Stimulated activated CD4-positive, alpha-beta T cell treated with anti-CD3 and anti-CD28 coated beads, Interleukin-1b, Interleukin-23, amount 100 ng/mL, for 1 hour (primary cell): ENCODE data around the gene CRAT.

Experiments used
- DNase-seq, 2 donors: peaks; one replicate each; pipeline ENCODE4 v3.0.0-alpha.2; 2020; ENCODE audit warnings: low read depth in 2 of 2

Gene CRAT

DNA sequence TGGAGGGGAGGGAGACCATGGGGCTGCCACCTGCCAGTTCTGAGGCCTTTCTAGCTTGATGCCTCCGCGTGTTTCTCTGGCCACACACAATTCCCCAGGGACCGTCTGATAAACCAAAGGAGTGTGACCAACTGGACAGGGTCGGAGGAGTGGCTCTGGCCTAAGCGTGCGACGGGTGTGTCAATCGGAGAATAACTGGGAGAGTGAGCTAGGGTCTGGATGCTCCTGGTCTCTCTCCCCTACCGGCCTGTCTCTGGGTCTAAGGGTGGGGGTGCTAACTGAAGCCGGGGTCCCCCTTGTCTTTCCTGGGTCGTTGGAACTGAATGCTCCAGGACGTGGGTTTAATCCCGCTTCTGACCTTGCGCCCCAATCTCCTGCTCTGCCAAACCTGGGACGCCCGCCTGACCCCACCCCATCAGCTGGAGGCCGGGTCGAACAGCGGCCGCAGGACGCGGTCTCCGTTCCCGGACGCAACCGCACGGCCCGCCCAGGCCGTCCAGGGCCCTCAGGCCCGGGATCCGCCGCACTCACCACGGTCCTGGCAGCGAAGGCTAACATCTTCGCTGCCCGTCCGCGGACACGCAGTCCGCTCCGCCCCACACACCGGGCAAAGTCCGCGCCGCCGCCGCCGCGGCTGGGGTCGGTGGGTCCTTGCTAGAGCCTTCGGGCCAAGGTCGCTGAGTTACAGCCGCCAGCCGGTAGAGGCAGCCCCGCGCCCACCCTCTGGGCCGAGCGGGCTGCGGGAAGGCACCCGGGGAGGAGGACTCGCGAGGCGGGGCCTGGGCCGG lies 447 bp downstream of the CRAT start:
- no peak for DNase-seq

DNA sequence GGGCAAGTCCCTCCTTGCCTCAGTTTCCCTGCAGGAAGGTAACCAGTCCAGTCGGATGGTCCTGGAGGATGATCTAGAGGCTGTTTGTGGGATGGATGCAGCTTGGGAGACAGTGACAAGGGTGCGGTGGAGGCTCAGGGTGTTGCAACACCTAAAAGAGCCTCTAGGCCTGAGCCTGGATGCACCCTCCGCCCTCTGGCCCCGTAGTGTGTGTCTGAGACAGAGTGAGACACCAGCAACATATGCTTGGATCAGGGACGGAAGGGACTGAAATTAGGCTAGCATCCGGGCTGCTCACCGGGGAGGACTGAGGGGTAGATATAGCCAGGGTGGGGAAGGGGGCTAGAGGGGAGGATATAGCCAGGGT lies 1.1 kb downstream of the CRAT start:
- DNase-seq: no peak

DNA sequence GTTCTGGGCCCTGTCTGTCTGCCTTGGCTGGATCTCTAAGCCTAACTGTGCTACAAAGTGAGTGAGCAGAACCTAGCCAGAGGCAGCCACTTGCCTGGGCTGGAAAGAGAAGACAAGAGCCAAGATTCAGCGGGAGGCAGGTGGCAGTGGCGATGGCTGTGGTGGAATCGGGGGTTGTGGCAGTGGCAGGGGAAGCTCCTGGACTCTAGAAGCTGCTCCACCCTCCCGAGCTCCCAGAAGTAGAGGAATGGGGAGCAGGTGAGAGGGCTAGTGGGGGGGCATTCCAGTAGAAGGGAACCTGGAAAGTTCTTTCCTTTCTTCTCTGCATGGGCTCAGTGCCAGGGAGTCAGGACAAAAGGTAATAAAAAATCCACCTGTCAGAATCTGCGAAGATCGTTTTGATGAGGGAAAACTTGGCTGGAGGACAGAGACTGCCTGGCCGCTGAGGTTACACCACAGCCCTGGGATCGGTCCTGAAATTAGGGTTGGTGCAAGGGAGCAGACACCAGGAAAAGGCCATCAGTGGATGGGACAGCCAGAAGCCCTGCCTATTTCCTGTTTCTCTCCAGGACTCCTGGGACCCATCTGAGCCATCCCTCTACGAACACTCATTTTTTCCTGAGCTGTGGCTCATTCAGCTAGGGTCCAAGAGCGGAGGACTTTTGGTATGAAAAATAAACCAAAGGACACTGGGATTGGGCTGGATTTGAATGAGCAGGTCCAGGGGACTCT lies 1.6 kb downstream of the CRAT start:
- no peak for DNase-seq

DNA sequence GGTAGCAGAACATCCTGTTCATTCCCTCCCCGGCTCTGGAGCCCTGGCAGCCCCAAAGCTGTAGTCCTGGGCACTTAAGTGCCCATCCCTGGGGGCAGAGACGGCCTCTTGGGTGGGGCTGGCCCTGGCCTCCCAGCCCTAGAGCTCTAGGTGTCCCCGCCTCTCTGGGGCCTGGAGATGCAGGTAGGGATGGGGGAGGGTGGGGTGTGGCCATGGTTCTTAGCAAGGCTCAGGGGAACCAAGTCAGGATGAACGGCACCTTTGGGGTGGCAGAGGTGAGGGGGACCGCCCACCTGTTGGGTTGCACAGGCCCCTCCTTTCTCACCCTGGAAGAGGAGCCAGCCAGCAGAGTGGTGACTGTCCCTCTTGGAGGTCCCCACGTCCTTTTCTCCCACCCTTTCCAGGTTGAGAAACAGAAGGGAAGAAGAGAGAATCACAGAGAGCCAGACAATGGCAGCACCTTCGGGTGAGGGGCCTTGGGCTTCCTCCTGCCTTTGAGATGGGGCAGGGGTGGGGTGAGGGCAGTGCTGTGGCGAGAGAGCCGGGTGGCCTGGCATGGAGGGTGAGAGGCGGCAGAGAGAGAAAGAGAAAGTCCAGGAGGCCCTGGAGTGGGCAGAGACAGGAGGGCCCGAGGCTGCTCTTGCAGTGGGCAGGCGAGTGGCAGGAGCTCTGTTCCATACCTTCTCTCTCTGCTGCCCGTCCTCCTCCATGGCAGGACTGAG lies 2.3 kb downstream of the CRAT start:
- no peak for DNase-seq

DNA sequence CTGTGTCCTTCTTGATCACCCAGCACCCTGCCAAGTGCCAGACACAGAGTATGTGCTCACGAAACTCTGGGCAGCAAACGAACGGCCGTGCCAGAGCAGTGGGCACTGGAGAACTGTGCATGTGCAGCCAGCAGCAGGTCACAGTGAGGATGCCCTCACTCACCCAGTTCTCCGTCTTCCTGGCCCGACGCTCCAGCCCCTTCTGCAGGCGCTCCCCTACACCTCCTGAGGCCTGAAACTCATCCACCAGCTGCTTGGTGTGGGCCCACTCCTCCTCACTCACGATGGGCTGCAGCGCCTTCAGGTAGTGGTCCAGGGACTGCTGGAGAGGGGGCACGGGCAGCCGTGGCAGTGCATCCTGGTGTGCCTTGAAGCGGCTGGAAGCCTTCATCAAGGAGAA lies 2.9 kb downstream of the CRAT start:
- DNase-seq: no peak

GRCh38 chr9:129105857-129106694 lies 4.5 kb downstream of the CRAT start:
- DNase-seq: no peak

GRCh38 chr9:129104051-129104450 lies 6.5 kb downstream of the CRAT start:
- DNase-seq: no peak

DNA sequence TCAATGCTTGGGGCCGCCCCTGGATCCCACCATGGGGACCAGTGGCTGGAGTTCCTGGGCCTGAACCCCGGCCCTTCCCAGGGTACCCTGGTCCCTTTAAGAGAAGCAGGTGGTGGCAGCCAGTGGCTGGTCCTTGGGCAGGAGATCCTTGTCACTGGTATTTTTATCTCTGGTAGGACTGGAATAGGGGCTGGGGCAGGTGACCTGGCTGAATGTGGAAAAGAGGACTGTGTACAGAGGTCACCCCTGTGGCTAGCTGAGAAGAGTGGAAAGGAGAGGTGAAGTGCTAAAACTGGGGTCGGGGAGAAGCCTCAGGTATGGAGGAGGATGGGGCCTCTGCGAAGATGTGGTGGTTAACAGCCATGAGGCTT lies 7.0 kb downstream of the CRAT start:
- no peak for DNase-seq

DNA sequence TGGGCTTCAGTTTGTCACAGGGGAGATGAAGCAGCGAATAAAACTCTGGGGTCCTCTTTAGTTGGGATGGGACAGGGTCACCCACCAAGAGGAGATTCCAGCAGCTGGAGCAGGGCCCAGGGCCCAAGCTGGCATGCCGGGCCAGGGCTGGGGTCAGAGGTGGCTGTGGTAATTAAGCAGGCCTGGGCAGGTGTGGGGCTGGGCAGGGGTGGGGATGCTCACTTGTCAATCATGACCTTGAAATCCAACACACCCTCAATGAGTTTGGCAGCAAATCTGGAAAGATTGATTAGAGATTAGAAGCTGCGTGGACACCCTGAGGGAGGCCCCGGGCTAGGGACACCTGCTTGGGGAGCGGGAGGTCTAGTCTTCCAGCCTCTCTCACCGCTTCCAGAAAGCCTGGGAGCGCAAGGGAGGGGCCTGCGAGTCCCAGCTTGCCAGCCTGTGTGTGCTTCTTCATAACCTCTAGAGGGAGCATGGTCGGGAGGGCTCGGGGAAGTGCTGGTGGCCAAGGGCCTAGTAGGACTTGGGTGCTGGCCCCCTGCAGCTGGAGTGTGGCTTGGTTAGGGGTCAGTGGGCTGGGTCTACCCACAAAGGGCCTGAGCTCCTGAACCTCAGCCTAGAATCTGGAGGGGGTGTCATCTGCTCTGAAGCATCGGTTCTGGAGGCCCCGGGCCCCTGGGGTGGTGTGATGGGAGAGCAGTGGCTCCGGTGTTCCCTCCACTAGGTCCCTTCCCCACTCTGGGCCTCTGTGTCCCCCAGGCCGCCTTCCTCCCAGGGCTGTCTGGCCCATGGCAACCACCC lies 7.6 kb downstream of the CRAT start:
- no peak for DNase-seq

DNA sequence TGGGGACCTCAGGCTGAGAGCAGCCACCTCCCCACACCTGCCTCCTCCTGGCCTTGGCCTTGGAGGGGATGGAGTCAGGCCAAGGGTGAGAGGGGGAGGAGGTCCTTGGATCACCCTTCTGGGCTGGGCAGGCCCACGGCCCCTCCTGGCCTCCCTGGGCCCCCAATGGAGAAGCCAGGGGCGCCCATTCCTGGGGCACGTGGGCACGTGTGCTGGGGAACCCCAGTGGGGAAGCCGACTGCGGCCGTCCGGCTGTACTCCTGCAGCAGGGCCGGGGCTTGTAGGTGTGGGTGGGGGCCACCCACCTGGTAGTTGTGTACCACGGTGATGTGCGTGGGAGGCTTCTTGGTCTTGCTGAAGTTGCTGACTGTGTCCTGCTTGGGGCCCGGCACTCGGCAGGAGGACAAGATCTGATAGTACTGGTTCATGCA lies 8.5 kb downstream of the CRAT start:
- no peak for DNase-seq

GRCh38 chr9:129101279-129101678 lies 9.3 kb downstream of the CRAT start:
- DNase-seq: no peak

- DNase-seq: no peak
These were observed 10.0 kb downstream of the CRAT start for GRCh38 chr9:129100383-129101169.

DNA sequence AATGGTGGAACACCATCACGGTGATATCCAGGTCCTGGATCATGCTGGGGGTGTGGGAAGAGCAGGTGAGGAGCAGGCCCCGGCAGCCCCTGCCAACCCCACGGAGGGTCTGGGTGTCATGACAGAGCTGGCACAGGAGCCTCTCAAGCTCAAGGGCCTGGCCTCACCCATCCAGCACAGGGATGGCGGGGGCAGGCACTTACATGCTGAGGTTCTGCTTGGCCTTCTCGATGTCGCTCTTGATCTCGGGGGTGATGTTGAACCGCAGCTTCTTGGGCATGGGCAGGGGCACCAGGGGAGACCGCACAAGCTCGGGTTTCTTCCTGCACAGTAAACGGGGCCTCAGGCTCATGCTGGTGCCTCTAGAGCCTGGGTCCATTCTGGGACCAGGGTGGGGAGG lies 12.3 kb downstream of the CRAT start:
- DNase-seq: no peak

GRCh38 chr9:129097671-129098306 lies 12.8 kb downstream of the CRAT start:
- no peak for DNase-seq

- no peak for DNase-seq
These were observed 14.7 kb downstream of the CRAT start for GRCh38 chr9:129095908-129096307.

DNA sequence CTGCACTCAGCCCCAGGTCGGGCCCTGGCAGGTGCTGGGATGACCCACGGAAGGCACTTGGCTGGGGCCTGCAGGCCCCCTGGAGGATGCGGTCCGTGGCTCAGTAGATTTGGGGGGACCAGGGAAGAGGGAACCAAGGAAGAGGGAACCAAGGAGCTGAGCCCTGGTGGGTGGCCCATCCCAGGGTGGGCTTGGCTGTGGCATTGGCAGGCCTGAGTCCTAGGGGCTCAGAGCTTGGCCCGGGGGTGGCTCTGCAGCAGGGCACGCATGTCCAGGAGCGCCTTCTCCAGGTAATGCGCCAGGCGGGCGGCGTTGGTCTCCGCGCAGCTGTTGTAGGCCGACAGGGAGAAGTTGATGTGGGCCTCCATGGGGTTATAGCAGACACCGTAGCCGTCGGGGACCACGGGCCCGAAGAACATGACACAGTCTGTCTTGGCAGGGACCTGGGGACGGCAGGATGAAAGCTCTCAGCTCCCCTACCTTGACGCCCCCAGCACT lies 15.4 kb downstream of the CRAT start:
- DNase-seq: no peak

DNA sequence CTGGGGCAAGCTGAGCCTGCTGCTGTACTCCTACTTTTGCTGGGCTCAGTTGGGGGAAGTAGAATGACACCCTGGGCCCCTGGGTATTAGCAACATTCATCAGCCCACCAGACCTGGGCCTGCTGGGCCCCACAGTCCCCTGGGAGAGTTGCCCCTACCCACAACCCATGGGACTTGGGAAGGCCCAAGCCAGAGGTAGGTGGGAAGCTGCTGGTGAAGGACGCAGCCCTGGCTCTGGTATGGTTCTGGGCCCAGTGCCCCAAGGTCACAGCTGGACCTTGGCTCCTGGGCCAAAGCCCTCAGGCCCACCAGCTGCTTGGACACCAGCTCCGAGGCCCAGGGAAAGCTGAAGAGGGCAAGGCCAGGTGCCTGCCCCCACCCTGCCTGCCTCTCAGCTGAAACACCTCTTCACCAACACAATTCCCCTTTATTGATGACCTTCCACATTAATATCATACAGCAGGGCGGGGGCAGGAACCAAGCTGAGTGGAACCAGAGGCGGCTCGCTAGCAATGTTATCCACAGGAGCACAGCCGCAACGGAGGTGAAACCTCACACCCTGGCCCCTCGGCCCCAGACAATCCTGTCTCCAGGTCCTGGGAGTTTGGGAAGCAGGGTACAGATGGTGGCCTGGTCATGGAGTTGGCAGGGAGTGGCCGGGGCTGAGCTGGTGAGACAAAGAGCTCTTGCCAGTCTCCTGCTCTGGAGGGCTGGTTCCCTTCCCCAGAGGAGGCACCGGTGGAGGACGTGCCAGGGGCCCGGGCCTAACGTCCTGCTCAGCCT lies 16.0 kb downstream of the CRAT start:
- no peak for DNase-seq

GRCh38 chr9:129093602-129094386 lies 16.8 kb downstream of the CRAT start:
- no peak for DNase-seq
